Measurements from ENCODE around the gene RNF141. TPM values are rescaled to one million over a fixed set of nuclear protein-coding genes. Genes with fewer than 3 reads are reported as not detected.
A peak's percentile ranks its signal among the peaks of the same experiment; 100 is the strongest.

The RNF141 gene
- polyA plus RNA-seq, 3 donors: 38.6 to 45.2 (median 40.1) TPM

DNA sequence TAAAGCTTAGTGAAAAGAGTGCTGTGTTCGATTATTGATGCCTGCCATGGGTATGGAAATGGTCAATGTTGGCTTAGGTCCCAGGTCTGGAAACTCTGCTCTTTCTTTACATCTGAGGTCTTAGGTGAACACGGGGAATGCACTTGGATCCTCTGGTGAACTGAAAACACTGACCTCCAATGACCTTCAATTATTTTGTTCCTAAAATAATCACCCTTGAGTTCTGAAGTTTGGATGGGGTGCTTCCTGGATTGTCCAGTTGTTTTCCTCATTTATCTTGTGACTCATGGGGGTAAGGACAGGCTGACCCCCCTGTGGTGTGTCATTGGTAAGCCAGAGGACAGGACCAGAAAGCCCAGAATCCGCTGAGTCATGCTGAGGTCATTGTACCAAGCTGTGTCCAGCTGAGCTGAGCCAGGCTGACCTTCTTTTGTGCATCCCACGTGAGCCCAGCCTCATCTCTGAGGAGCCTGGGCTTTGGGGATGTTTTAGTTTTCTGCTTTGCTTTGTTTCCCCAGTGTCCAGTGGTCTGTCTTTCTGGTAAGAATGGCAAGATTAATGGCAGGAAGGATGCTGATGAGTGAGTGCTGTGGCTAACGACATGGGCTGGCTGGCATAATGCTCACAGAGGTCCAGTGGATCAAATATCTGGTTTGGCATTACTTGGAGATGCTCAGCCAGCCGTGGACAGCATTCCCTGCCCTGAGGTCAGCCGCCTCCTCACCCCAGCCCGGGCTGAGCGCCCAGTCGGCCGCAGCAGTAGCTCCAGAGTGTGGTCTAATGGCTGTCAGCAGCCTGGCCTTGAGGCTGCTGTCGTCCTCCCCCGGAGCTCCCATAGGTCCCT is 50.4 kb downstream of the RNF141 start:
- peak in 7 of 11 donors; percentile 17 to 45 (median 25) for DNase-seq (ENCODE audit: extremely low read depth in 1 of 11, low read depth in 9 of 11, low spot score in 4 of 11)

DNA sequence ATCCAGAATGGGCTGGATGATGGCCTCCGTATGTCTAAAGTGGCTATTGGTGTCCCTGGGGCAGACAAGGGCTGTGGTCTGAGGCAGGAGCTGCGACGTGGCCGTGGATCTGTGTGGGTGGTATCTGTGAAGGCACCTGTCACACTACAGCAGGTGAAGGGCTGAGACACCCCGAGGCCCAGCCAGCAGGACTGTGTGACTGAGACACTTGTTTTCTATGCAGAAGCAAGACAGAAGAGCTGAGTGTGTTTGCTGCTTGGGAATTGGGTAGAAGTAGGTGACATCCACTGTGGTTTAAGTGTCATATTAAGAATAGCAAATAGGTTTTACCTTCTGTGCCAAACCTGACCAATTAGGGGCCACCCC is 51.0 kb downstream of the RNF141 start:
- no peak for DNase-seq (ENCODE audit: extremely low read depth in 1 of 11, low read depth in 9 of 11, low spot score in 4 of 11)

DNA sequence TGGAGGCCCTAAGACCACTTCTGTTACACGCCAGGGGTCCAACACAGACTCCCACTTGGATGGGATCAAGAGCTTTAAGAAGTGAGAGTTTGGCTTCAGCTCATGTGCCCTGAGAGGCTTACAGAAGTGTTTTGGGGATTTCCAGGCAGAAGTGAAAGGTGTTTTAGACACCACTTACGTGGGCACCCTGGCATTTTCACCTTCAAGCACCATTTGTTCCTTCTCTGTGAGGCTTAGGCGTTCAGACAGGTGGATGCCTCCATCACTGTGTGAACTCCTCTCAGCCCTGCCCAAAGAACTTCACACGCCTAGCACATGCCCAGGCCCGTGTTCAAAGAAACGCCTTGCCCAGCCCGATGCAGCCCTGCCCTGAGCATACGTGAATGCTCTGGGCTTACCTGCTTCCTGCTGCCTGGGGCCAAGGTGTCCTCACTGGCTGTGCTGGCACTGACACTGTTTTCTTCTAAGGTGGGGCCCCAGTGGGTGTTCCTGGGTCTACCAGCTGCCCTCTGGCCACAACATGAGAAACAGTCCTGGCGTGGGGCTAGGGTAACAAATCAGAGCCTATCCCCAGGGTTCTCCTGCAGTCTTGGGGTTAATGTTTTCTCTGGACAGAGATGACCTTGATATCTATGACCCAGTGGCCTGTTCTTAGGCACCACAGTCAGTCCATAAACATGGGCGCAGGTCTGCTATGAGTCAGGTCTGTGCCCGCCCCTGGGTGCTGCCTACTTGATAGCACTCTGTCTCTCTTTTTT is 51.9 kb downstream of the RNF141 start:
- no peak for DNase-seq (ENCODE audit: extremely low read depth in 1 of 11, low read depth in 9 of 11, low spot score in 4 of 11)

DNA sequence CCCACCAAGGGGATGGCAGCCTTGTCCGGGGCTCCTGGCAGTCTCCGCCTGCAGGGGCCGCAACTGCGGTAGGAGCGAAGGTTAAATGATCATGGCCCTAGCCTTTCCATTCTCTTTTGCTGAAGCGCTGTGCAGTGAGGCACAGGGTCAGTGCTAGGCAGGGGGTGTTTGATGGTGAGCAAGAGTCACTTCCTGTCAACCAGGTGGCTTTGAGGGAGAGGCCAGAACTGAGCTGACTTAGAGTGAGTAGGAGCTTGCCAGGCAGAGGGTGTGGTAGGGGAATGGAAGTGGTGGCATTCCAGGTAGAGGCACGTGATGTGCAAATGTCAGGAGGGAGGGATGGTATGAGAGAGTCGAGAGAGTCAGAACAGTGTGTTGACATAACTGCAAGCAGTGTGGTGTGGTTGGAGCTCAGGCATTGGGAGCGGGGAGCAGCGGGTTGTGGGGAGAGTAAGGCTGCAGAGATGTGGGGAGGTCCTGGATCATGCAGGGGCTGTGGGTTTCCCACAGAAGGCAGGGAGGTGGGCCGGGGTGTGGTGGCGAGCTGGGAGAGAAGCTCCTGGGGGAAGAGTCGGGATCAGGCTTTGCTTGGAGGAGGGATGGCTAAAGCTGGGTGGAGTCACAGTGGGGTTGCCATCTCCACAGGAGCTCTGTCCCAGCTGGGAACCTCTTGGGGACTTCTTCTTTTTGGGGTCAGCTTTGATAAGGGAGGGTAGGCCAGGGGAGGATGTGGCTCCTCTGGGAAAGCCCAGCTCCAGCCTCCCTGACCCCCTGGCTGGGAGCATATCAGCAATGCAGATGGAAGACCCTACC is 52.7 kb downstream of the RNF141 start:
- no peak for DNase-seq (ENCODE audit: extremely low read depth in 1 of 11, low read depth in 9 of 11, low spot score in 4 of 11)

DNA sequence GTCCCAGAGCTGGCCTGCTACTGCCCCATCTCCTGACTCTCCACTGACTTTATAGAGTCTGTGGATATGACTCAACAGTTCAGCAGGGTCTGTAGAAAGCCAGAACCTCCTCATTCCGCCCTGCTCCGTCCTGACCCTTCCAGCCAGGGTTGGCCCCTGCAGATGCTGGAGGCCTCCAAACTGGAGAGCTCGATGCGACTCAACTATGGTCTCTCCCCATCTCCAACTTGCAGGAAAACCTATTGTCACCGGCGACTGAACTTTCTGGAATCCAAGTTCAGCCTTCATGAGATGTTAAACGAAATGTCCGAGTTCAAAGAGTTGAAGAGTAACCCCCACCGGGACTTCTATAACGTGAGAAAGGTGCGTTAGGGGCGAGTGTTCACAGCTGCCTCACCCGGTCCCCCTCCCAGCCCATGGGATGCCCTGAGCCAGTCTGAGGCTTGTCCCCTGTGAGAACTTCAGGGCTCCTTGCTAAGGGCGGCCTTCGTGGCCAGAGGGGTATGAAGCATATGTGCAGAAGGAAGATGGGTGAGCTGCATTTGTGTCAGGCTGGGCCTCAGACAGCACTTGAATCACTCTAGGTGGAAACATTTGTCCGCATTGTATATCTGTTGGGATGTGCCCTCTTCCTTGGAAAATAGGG is 53.9 kb downstream of the RNF141 start:
- no peak for DNase-seq (ENCODE audit: extremely low read depth in 1 of 11, low read depth in 9 of 11, low spot score in 4 of 11)

DNA sequence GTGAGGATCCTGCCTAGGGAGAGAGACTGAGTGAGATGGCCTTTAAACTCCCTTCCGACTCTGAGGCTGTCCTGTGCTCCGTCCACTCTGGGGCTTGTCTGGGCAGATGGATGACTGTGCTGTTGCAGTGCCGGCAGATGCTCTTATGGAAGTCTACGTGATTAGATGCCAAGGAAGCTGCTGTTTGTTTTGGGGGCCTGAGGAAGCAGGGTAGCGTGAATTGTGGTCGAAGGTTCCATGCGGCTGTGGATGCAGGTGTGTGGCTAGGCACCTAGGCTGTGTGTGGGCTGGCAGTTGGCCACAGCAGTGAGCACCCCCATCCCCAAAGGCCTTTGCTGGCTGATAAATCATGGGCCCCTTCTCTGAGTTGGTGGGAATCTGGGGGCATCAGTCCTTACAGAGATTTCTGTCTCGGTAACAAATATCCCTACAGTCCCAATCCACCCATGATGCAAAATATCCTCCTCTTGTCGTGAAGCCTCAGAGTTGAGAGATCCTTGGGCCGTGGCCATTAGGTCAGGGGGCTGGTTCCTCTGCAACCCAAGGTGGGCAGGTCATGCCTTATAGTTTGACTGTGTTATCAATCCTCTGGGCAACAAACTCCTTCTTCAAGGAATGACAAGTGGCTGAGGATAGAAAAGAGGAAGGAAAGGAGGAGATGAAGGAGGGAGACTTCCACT is 54.7 kb downstream of the RNF141 start:
- DNase-seq (ENCODE audit: extremely low read depth in 1 of 11, low read depth in 9 of 11, low spot score in 4 of 11): no peak

DNA sequence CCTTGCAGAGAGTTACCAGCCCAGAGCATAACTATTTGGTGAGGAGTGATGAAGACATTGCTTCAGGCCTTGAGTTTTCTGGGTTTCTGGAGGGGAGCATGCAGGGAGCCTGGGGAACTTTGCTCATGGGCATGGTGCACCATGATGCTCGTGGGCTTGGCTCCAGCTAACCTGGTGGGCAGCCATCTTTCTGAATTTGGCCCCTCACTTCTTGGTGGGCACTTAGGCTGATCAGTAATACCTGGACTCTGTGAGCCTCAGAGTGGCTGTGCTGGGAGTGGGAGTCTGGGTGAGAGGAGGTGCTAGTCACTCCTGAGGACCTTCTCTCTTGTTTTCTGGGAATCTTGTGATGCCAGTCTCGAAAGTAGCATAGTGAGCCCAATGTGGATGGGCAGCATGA is 55.3 kb downstream of the RNF141 start:
- no peak for DNase-seq (ENCODE audit: extremely low read depth in 1 of 11, low read depth in 9 of 11, low spot score in 4 of 11)

DNA sequence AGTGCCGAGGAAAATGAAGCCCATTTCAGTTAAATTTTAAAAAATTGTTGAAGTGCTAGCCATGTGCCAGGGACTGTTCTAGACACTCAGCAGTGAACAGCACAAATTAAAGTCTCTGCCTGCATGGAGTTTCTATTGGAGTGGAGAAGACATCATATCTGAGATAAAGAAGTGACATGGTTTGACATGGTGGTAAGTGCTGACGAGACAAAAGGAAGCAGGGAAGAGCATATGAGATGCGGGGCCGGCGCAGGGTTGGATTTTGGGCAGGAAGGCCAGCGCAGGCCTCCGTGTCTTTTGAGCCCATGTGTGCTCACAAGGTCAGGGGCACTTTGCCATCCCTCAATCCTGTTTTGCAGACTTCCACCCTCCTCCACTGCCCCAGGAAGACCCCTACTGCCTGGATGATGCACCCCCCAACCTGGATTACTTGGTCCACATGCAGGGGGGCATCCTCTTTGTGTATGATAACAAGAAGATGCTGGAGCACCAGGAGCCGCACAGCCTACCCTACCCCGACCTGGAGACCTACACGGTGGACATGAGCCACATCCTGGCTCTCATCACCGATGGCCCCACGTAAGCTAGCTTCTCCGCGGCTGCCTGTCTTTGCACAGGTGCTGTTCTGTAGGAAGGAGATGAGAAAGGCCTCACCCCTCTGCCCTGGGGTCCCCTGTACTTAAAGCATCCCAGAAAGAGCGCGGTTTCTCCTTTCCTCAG is 56.4 kb downstream of the RNF141 start:
- DNase-seq (ENCODE audit: extremely low read depth in 1 of 11, low read depth in 9 of 11, low spot score in 4 of 11): no peak

DNA sequence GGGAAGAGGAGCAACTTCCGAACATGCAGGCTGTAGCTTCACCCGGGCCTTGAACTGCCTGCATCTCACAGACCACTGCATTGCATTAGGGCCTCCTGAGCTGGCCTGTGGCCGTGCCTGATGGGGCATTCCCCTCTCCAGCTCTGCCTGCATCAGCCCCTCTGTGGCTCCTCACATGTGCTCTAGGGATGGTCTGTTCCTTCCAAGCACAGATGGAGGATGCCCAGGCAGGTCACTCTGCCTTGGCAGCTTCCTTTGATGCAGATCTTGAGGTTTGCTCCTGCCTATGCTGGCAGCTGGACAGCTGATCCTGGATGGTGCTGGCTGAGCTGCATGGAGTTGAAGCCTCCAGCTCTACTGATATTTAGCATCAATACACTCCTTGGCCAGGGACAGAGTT is 57.4 kb downstream of the RNF141 start:
- DNase-seq (ENCODE audit: extremely low read depth in 1 of 11, low read depth in 9 of 11, low spot score in 4 of 11): no peak

DNA sequence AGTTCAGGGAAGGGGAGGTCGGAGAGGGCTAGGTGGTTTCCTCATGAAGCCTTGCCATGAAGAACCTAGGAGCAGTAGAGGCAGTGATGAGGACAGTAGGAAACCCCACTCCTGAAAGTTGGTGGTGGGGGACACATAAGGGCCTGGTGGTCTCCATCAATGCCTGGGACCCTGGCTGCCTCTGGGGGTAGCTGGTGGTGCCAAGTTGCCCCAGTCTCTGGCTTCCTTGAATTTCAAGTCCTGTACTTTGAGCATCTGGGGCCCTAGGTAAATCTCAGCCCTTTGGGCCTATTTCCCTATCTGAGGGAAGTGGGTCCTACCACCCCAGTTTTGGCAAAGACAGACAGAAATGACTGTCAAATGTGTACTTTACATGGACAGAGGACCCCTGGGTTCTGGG is 57.8 kb downstream of the RNF141 start:
- DNase-seq (ENCODE audit: extremely low read depth in 1 of 11, low read depth in 9 of 11, low spot score in 4 of 11): no peak

DNA sequence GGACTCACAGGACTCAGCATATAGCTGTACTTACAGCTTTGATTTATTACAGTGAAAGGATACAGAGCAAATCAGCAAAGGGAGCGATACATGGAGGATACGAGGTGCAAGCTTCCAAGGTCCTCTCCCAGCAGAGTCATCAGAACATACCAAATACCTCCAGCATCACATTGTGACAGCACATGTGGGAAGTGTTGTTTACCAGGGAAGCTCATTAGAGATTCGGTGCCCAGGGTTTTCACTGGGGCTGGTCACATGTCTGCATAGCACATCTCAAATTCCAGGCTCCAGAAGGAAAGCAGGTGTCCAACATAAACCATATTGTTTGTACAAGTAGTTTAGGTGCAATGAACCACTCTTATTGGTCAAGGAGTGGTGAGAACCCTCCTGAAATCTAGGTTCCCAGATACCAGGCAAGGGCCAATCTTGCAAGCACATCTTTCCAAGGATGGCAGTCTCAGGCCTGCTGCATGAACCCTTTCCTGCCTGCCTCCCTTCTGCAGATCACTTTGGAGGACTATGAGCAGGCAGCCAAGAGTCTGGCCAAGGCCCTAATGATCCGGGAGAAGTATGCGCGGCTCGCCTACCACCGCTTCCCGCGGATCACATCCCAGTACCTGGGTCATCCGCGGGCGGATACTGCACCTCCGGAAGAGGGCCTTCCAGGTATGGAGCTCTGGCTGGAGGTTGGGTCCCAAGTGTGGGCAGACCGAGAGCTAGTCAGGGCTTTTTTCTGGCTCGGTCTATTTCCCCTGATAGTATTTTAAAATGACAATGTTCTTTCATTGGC is 59.2 kb downstream of the RNF141 start:
- peak in 1 of 11 donors; percentile 16 for DNase-seq (ENCODE audit: extremely low read depth in 1 of 11, low read depth in 9 of 11, low spot score in 4 of 11)

DNA sequence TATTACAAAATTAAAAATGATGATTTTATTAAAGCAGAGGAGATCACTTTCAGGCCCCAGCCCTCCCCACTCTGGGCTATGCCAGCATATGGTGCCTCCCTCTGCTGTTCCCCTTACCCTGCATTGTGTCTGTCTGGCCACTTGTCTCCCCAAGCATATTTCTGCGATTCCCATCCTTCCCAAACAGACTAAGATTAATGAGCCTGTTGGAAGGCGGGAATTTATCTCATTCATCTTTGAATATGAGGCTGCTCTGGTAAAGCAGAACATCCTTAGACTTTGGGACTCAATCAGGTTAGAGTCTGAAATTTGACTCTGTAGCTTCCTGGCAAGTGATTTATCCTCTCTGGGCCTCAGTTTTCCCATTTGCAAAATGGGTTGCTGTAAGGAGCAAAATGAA is 60.2 kb downstream of the RNF141 start:
- DNase-seq (ENCODE audit: extremely low read depth in 1 of 11, low read depth in 9 of 11, low spot score in 4 of 11): no peak

DNA sequence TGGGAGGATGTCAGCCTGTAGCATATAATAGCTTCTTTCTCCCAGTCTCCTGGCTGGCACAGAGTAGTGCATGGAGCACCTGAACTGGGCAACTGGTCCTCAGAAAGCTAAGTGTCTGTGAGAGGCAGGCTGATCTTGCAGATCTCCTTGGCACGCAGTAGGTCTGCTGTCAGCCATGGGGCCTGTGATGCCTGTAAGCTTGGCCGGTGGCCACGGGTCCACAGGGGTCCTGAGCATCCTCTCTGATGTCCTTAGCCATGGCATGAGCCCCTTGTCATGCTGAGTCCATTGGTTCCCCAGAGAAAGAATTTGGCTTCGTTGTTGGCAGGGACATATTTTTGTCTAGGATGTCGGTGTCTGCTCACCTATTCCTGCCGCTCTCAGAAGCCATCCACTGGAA is 61.0 kb downstream of the RNF141 start:
- no peak for DNase-seq (ENCODE audit: extremely low read depth in 1 of 11, low read depth in 9 of 11, low spot score in 4 of 11)

DNA sequence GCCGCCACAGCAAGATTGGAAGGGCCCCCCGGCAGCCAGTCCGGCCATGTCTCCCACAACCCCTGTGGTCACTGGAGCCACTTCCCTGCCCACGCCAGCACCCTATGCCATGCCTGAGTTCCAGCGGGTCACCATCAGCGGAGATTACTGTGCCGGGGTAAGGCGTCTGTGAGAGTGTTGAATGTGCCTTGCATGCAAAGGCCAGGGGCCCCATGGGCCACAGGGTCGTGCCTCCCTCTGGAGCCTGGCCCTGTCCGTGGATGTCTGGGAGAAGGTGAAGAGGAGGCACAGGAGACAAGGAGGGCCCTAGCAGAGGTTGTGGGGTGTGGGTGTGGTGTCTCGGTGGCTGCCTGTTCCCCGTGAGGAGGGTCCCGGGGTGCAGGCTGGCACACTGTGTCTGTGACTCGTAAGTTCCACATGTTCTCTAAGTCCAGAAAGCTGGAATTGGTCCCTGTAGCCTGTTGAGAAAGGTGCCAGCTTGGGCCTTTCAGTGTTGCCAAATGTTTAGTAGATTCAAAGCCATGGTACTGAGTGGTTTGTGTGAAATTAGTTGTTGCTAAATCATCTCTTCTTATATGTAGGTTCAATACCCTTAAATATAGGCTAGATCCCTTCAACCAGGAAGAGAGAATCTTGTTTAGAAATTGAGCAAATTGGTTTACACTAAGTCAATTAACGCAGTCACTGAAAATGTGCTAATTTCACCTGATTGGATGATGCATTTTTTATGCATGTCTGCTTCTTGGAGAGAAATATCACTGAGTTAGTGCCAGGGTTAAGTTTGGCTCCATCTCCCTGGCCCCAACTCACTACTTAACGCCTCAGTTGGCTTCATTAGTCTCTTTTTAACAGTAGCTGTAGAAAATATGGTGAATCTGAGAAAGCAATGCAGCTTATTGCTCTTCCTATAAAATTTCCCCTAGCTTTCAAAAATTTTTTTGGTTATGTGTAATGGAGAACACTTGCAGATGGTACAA is 62.1 kb downstream of the RNF141 start:
- no peak for DNase-seq (ENCODE audit: extremely low read depth in 1 of 11, low read depth in 9 of 11, low spot score in 4 of 11)

DNA sequence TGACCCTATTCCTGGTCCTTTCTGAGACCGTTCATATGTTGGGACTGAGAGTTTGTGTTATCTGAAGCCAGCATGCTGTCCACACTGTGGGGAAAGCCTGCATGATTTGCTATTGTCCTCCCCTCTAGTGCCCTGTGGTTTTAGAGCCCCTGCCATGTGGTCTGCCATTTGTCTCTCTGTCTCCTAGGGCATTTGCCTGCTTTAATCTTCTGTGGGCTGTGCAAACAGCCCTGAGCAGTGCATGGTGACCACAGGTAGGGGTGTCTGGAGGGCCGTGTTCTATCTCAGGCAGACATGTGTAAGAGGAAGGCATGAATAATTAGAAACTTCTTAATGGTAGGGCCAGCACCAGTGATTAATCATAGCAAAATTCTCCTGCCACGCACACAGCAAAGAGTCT is 62.9 kb downstream of the RNF141 start:
- no peak for DNase-seq (ENCODE audit: extremely low read depth in 1 of 11, low read depth in 9 of 11, low spot score in 4 of 11)

DNA sequence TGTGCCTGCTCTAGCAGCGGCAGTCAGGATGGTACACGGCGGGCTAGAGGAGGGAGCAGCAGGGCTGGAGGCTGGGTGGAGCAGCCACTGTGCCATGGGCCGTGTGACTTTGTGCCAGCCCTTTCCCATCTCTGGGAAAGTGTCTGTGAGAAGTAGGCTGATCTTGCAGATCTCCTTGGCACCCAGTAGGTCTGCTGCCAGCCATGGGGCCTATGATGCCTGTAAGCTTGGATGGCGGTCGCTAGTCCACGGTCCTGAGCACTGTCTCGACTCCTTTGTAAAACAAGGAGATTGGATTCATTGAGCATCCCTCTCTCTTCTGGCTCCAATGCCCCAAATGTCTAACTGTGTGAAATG is 63.3 kb downstream of the RNF141 start:
- no peak for DNase-seq (ENCODE audit: extremely low read depth in 1 of 11, low read depth in 9 of 11, low spot score in 4 of 11)
